ENCODE data around the gene RBFA.
A peak's percentile ranks its signal among the peaks of the same experiment; 100 is the strongest.

RBFA gene

GRCh38 chr18:80050797-80051196 lies 16.6 kb downstream of the RBFA start:
- H3K4me1 ChIP-seq (ENCODE audit: control insufficient read depth, insufficient read depth, low read length): no peaks in the 10 kb centered on the region
- TF ChIP-seq ZNF37A (tag by site-specific recombination; IDR thresholded peaks at IDR 0.05) (no peak), ZNF548 (tag by site-specific recombination; IDR thresholded peaks at IDR 0.05) (no peak), IKZF3 (tag by site-specific recombination; IDR thresholded peaks at IDR 0.05) (no peak), ZXDB (tag by site-specific recombination; IDR thresholded peaks at IDR 0.05) (no peak), ZSCAN30 (tag by site-specific recombination; IDR thresholded peaks at IDR 0.05) (no peak), SP3 (tag by site-specific recombination; IDR thresholded peaks at IDR 0.05) (no peak), GLI2 (tag by site-specific recombination; IDR thresholded peaks at IDR 0.05; ENCODE audit: borderline replicate concordance, low read depth) (no peak), ZBTB26 (tag by site-specific recombination; optimal IDR thresholded peaks at IDR 0.05) (no peak)
- peaks cover 0 to 35% of the 10 kb centered on the region in 2 experiments; a peak in 1 of 3 replicates for H3K36me3 ChIP-seq (ENCODE audit: control insufficient read depth in 2 of 2, insufficient read depth in 1 of 2, low read length in 2 of 2)
- H3K9me3 ChIP-seq (ENCODE audit: control insufficient read depth, insufficient read depth, low read depth, low read length): no peaks in the 10 kb centered on the region; the same call in 1 of the 2 replicates
- H3K27ac ChIP-seq (ENCODE audit: extremely low read depth, low read depth, low read length): no peak overlapping the region
- H3K4me3 ChIP-seq (ENCODE audit: low read depth, low read length): no peak overlapping the region
- POLR2A ChIA-PET: no interaction called here
- CTCF ChIA-PET: interaction anchor here (0.7 kb wide), 1 partner anchor 122 kb away, joined by 3 read pairs; no protein-coding TSS in a partner anchor

GRCh38 chr18:80056095-80056494 lies 21.9 kb downstream of the RBFA start:
- Histone ChIP-seq H3K4me1 (ENCODE audit: control insufficient read depth, insufficient read depth, low read length) (no peaks in the 10 kb centered on the region), H3K9me3 (ENCODE audit: control insufficient read depth, insufficient read depth, low read depth, low read length) (no peaks in the 10 kb centered on the region; the same call in 1 of the 2 replicates), H3K36me3 (ENCODE audit: control insufficient read depth in 2 of 2, insufficient read depth in 1 of 2, low read length in 2 of 2) (peaks cover 0 to 2% of the 10 kb centered on the region in 2 experiments; a peak in 1 of 3 replicates), H3K27ac (ENCODE audit: extremely low read depth, low read depth, low read length) (no peak overlapping the region), H3K4me3 (ENCODE audit: low read depth, low read length) (no peak overlapping the region)
- CTCF ChIA-PET: interaction anchor here (0.6 kb wide), 1 partner anchor 749 kb away, joined by 3 read pairs; no protein-coding TSS in a partner anchor
- POLR2A ChIA-PET: no interaction called here
- TF ChIP-seq ZNF202 (tag by site-specific recombination; IDR thresholded peaks at IDR 0.05; ENCODE audit: borderline replicate concordance): no peak
- TF ChIP-seq ZNF174 (tag by site-specific recombination; IDR thresholded peaks at IDR 0.05): no peak
- no peak for TF ChIP-seq ZBTB21 (tag by site-specific recombination; IDR thresholded peaks at IDR 0.05)
- TF ChIP-seq ZBTB1 (tag by site-specific recombination; IDR thresholded peaks at IDR 0.05): no peak
- no peak for TF ChIP-seq ZNF707 (tag by site-specific recombination; IDR thresholded peaks at IDR 0.05)
- TF ChIP-seq ZNF366 (tag by site-specific recombination; conservative IDR thresholded peaks at IDR 0.05): no peak
- no peak for TF ChIP-seq REPIN1 (tag by site-specific recombination; IDR thresholded peaks at IDR 0.05; ENCODE audit: low read depth)
- TF ChIP-seq HOXD13 (CRISPR knock-in tag; IDR thresholded peaks at IDR 0.05; ENCODE audit: borderline replicate concordance): no peak
- no peak for TF ChIP-seq PRDM4 (tag by site-specific recombination; IDR thresholded peaks at IDR 0.05)
- peak; percentile 10 for TF ChIP-seq ZNF510 (tag by site-specific recombination; IDR thresholded peaks at IDR 0.05; ENCODE audit: insufficient replicate concordance)
- no peak for TF ChIP-seq ZNF704 (tag by site-specific recombination; IDR thresholded peaks at IDR 0.05)
- 0 out of 2 replicates have a peak, but pooled peaks have one; percentile 9 for TF ChIP-seq ZNF518A (tag by site-specific recombination; conservative IDR thresholded peaks at IDR 0.05; ENCODE audit: low read depth)
- TF ChIP-seq ZNF280D (tag by site-specific recombination; IDR thresholded peaks at IDR 0.05): peak; percentile 81; the same call in 1 of the 2 replicates
- no peak for TF ChIP-seq YY1 (tag by site-specific recombination; IDR thresholded peaks at IDR 0.05)
- no peak for TF ChIP-seq ZNF521 (tag by site-specific recombination; IDR thresholded peaks at IDR 0.05)
